Cerebellar nuclear complex (tissue), 1 donor: ENCODE results near the gene NKX3-2.

ENCODE experiments used
- DNase-seq, 2 experiments: peaks; one replicate each; lab custom pipeline; 2025; lab: John Stamatoyannopoulos, UW

The NKX3-2 gene

GRCh38 chr4:13545394-13545808 is 1.1 kb upstream of the NKX3-2 start:
- no peak for DNase-seq

- DNase-seq, result no peak
Observed at GRCh38 chr4:13544606-13545393, 492 bp upstream of the NKX3-2 start.

- no peak for DNase-seq
Observed at GRCh38 chr4:13543032-13543838, 1.1 kb downstream of the NKX3-2 start.

- no peak for DNase-seq
Observed at GRCh38 chr4:13542577-13543031, 1.7 kb downstream of the NKX3-2 start.

- no peak for DNase-seq
Observed at GRCh38 chr4:13541720-13542576, 2.4 kb downstream of the NKX3-2 start.

GRCh38 chr4:13541176-13541604 is 3.1 kb downstream of the NKX3-2 start:
- DNase-seq, result no peak

- no peak for DNase-seq
Observed at GRCh38 chr4:13540446-13541175, 3.7 kb downstream of the NKX3-2 start.

- no peak for DNase-seq
Observed at GRCh38 chr4:13539619-13540445, 4.5 kb downstream of the NKX3-2 start.

GRCh38 chr4:13539047-13539618 is 5.2 kb downstream of the NKX3-2 start:
- no peak for DNase-seq

GRCh38 chr4:13538427-13538973 is 5.8 kb downstream of the NKX3-2 start:
- DNase-seq, result no peak

GRCh38 chr4:13537832-13538177 is 6.5 kb downstream of the NKX3-2 start:
- DNase-seq, result no peak

- DNase-seq, result no peak
Observed at GRCh38 chr4:13537011-13537831, 7.1 kb downstream of the NKX3-2 start.

GRCh38 chr4:13536607-13537006 is 7.7 kb downstream of the NKX3-2 start:
- DNase-seq, result no peak

- DNase-seq, result no peak
Observed at GRCh38 chr4:13535708-13536361, 8.5 kb downstream of the NKX3-2 start.

- no peak for DNase-seq
Observed at GRCh38 chr4:13535118-13535517, 9.2 kb downstream of the NKX3-2 start.

GRCh38 chr4:13534344-13535063 is 9.8 kb downstream of the NKX3-2 start:
- no peak for DNase-seq

GRCh38 chr4:13533670-13534343 is 10.5 kb downstream of the NKX3-2 start:
- no peak for DNase-seq
